HG03135 (cell line): ENCODE results near the gene LRRC27.

ENCODE experiments used
- ATAC-seq: cut with Tn5 transposase; IDR thresholded peaks from one replicate; pipeline ENCODE4 v1.9.1; 2021; ENCODE audit warnings: mild to moderate bottlenecking, moderate library complexity; ENCODE audit not compliant: unreplicated experiment

Gene LRRC27

DNA sequence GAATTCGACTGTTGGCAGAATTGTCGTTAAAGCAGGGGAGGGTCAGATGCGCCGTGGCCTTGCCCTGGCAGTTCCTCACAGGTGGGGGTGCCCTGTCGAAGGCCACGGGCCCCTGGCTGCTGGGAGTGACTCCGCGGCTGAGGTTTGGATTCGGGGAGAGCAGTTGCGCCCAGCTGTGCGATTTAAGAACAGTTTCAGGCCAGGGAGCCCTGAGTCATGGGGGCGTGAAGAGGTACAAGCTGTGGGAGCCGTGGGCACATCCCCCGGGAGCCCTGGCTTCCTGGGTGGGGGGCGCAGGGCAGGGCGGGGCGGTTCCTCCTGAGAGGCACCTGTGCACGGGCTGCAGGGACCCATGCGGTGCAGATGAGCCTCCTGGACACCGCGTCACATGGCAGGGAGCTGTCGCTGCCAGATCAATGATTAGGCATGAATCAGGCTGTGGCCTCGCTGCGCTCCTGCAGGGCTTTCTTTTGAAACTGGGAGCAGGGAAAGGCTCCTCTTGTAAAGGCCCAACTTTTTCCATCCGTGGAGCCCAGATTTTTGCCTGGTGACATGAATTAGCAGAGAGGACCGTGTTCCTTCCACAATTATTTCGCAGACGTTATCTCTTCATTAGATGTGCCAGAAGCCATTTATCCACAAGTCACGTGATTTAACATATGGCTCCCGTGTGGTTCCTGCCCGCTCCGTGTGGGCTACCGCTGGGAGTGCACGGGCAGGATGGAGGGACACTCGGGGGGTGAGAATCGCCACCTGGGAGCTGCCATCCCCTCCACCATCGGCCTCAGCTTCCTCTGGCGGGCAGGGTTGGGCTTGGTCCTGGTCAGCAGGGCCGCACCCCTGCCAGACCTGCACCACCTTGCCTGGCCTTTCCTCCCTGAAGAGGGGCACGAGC is 65.9 kb downstream of the LRRC27 start:
- ATAC-seq = peak; percentile 28

DNA sequence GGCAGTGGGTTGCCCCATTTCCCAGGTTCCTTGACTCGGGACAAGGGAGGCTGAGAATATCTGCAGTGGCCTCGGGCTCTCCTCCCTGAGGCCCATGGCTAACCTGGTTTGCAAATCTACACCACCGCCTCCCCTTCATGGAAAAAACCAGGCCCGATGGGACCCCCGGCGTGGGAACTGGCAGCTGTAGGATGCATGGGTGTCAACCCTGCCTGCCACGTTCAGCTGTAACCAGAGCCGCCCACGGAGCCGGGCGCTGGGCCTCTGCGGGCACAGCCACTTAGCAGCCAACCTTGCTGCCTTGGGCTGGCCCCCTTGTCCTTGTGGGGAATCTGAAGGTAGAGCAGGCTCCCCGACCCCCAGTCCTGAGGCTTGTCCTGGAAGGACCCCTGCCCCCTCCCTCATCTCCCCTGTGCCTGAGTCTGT is 66.6 kb downstream of the LRRC27 start:
- ATAC-seq = no peak

- no peak for ATAC-seq
Measured at GRCh38 chr10:132399117-132400035, 67.4 kb downstream of the LRRC27 start.

DNA sequence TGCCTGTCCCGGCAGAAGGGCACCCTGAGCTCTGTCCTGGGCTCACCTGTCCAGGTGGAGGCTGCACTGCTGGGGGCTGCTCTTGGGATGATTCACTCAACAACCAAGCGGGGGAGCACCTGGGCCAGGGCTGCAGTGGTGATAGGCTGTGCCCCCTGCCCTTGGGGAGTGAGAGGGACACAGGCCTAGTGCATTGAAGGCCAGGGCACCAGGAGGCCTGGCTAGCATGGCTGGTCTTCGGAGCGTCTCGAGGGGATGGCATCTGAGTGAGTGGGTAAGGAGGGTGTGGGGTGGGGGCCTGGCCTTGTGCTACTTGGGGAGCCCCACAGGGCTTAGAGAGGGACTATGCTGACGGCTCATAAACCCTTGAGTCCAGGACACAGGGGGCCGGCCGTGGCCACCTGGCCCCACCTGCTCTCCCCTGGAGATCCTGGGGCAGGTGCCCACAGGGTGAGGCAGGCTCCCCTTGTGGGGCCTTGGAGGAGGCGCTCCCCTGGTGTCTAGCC is 68.1 kb downstream of the LRRC27 start:
- ATAC-seq = no peak

- no peak for ATAC-seq
Measured at GRCh38 chr10:132400547-132401151, 68.7 kb downstream of the LRRC27 start.

GRCh38 chr10:132401401-132402118 is 69.6 kb downstream of the LRRC27 start:
- no peak for ATAC-seq

DNA sequence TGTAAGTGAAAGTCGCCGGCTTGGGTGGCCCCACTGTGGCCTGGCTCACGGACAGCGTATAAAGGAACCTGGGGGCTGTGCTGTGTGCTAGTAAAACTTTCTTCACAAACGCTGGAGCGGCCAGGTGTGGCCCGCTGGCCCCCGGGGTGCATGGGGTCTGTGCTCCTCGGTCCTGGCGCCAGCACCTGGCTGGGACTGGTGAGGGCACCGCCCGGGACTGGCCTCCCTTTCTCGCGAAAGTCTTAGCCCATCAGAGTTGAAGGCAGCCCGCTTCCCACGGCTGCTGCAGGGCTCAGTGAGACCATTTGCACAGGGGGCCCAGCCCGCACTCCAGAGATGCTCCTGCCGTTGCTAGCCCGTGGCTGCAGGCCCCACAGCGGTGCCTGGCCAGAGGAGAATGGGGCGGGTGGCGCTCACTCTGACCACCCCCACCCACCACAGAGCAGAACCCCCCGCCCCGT is 70.8 kb downstream of the LRRC27 start:
- ATAC-seq = no peak

DNA sequence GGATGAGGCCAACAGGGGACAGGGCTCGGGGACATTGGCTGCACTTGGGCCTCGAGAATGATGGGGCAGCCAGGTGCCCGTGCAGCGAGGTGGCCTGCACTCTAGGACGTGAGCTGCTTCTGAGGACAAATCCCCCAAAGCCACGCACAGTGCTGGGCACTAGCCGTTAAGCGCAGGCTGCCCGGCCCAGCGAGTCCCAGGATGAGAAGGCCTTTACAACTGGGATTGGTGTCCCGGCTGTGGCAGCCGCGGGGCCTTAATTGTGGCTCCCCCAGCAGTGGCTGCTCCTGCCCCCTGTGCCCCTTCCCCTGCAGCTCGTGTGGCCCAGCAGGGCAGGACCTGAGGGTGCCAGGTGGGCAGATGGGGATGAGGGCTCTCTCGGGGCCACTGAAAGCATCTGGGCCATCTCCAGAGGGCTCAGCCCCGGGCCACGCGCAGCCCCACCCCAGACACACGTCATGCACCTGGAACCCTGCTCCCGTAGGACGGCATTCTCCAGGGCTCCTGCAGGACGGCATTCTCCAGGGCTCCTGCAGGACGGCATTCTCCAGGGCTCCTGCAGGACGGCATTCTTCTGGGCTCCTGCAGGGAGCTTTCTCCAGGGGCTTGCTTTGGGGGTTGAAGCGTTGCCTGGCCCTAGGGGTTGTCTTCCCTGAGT is 71.6 kb downstream of the LRRC27 start:
- ATAC-seq = no peak

- ATAC-seq = no peak
Measured at GRCh38 chr10:132404169-132404880, 72.3 kb downstream of the LRRC27 start.

GRCh38 chr10:132404911-132405462 is 73.0 kb downstream of the LRRC27 start:
- no peak for ATAC-seq

DNA sequence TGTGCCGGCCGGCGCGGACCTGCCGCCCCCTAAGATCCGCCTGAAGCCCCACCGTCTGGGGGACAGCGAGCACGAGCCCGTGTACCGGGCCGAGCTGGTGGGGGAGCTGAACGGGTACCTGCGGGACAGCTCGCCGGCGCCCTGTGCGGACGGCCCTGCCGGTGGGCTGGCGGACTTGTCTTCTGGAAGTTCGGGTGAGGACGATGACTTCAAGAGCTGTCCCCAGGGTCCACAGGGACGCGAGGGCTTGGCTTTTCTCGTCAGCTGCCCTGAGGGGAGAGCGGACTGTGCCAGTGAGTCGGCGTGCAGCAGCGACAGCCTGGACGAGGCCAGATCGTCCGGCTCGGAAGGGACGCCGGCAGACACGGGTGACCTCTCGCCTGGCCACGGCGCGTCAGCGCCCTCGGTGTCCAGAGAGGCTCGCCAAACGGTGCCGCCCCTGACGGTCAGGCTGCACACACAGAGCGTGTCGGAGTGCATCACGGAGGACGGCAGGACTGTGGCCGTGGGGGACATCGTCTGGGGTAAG is 73.5 kb downstream of the LRRC27 start:
- no peak for ATAC-seq

GRCh38 chr10:132406181-132406580 is 74.2 kb downstream of the LRRC27 start:
- no peak for ATAC-seq

GRCh38 chr10:132406750-132407149 is 74.8 kb downstream of the LRRC27 start:
- no peak for ATAC-seq

DNA sequence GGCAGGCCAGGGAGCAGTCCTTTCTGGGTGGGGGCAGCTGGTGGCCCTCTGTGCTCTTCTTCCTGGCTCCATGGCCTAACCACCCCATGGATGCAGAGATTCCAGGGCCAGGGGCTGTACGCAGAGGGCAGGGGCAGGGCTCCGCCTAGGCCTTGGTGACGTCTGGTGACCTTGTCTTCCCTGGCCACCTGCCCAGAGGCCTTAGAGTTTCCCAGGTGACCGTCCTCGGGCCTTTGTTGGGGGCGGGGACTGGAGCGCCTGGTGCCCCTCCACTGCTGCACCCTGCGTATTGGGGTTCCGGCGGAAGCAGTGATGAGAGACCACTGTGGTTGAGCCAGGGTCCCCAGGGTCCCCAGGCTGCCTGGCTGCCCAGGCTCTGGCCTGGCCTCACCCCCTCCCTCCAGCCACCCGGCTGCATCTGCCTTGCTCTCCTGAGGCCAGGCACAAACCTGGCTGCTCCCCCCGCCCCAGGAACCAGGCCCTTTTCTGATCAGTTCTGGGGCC is 75.3 kb downstream of the LRRC27 start:
- ATAC-seq = no peak

GRCh38 chr10:132407846-132408278 is 75.9 kb downstream of the LRRC27 start:
- no peak for ATAC-seq

DNA sequence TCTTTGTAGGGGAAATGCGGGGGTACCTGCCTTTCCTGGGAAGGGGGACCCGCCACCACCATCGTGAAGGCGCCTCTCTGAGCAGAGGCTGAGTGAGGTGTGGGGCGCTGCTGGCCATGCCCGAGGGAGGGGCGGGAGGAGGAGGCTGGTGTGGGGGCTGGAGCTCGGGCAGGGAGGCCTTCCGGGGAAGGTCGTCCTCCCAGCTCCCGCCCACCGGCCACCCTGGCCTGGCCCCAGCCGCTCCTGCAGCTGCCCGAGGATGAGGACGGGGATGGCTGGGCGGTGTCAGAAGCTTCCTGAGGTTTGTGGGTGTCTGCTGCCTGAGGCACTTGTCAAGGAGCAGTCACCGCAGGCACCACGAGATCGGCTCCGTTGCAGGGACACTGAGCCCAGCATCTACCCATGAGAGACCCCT is 76.4 kb downstream of the LRRC27 start:
- ATAC-seq = no peak

DNA sequence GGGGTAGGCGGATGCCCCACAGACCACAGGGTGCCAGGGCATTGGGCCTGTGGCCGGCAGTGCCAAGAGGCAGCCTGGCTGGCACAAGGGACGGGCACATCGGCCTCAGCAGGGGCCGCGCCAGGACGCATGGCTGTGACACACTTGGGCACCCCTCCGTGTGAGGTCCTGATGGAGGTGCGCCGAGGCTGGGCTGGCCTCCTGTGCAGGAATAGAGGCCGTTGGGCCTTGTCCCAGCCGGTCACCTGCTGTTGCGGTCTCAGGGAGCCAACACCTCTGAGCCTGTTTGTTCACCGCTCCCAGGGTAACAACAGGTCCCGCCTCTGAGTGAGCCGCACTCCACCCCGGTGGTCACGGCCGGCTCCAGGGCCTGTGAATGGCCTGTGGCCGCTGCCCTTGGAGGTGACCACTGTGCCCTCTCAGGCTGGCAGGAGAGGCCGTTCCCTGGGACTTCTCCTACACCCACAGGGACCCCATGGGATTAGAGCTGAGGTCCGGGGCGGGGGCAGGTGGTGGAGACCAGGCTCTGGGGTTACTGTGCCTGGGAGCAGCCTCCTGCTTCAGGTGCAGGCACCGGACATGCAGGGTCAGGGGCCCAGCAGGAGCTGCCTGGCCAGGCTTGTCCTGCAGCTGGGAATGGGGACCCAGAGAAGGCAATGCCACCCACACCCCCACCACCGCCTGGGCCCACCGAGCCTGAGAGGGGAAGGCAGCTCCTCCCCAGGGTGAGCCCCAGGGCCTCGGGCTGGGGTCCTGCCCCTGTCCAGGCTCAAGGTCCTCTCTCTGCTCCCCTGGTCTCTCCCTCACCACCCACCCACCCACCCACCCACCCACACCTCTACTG is 77.1 kb downstream of the LRRC27 start:
- ATAC-seq = no peak

- no peak for ATAC-seq
Measured at GRCh38 chr10:132409667-132410028, 77.7 kb downstream of the LRRC27 start.
